Measurements from ENCODE around the gene RBMS1.
A peak's percentile ranks its signal among the peaks of the same experiment; 100 is the strongest.

Gene RBMS1

DNA sequence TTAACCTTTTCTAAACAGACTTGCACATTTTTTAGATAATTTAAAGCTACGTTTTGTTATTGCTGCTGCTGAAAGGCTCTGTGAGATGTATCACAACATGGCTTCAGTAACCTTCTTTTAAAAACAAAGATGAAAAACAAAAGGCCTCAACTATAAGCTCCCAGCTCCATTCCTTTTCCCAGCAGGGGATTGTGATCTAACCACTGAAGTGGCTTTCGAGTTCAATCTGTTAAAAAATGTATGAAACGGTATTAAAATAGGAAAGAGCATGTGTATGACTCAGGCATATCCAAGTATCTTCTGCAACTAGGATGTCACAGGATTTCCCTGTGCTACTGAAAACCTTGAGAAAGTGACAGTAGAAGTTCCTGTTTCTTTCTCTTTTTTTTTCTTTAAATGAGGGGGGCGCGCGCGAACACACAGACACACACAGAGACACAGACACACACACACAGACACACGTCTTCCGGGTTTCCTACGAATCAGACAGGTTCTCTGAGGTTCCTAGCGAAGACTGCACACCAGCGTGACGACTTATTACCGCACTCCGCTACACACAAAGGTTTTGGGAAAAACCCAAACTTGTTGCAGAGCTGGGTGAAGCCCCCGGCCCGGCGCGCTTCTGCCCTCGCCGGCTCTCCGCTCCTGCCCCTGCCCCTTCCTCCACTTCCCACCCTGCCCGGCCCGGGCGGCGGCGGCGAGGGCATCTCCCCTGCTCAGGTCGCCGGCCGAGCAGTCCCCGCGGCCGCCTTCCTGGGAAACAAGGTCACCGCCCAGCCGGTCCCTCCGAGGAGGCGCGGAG lies 86.8 kb downstream of the RBMS1 start:
- DNase-seq, result peak; percentile 79

DNA sequence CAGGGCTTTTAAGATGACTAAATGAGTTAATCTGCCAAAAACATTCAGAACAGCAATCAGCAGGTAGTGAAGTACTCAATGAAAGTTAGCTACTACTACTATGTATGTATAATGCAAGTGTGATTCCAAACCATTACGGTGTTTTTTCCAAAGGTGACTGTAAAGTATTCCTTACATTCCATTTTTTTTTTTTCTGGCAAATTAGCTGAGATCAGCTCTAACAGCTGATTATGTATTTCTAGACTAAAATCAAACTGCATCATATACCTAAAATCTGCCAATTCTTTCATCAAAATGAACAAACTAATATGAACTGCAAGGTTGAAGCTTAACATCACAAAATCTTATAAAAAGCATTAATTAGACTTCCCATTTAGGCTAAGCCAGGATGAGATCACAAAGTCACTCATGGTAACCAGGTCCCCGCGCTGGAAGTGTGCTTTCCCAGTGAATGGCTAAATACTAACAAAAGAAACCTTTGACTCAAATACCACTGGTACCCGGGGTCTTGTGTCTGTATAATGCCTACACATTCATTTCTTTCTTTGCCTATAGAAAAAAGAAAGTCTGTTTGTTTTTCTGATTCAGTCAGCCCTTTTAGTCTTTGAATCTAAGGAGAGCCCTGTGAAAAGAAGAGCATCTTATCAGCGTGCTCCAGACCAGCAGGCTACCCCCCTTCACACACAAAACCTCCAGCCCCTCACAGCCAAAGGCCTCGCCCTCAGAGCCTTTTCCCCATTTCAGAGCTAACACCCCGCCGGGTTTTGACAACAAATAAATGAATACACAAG lies 88.3 kb downstream of the RBMS1 start:
- no peak for DNase-seq

DNA sequence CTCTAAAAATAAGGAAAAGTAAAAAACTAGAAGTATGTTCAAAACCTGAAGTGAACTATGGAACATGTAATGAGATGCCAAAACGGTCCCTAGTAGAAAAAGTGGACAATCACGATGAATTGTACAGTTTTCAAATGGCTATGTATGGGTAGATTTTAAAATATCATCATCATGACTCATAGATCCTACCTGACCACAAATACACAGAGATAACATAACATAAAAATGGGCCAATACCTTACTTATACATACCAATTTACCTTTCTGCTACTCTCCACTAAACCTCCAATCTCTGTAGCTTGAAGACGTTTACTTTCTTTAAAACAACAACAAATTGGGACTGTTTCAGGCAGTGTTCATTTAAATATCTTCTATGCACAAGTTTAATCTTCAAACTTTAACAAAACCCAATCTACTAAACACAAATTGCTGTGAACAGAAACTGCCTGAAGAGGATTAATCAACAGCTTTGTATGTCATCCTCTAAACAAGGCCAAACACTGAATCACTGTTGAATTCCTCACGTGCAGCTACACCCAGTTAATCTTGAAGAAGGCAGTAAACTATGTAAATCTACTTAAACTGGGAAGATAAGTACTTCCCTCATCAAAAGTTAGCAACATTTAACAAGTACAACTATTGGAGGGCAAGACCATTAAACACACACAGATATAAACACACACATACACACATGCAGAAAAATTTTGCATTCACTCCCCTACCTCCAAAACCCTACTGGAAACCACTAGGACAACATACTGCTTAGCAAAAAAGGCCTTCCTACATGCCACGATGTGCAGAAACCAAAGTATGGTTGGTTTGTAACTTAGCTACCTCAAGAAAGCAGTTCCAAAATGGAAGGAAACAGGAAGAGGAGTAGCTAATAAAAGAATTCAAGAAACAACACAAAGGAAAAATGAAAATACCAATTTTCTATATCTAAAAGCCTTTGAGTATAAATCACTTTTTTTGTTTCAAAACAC lies 90.3 kb downstream of the RBMS1 start:
- no peak for DNase-seq

DNA sequence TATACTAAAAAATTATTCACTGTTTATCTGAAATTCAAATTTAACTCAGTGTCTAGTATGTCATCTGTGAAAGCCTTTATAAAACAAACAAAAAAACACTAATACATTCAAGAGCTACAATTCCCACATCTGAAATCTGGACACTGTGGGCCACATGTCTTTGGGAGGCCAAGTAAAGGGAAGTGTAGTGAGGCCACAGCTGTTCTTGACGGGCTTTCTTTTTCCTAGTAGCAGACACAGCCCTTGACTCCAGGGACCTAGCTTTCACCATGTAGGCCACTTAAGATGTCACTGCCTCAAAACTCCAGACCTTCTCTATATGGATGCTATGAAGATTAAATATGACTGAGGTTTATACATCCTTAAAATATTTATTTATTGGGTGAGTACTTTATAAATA lies 91.1 kb downstream of the RBMS1 start:
- DNase-seq, result no peak

DNA sequence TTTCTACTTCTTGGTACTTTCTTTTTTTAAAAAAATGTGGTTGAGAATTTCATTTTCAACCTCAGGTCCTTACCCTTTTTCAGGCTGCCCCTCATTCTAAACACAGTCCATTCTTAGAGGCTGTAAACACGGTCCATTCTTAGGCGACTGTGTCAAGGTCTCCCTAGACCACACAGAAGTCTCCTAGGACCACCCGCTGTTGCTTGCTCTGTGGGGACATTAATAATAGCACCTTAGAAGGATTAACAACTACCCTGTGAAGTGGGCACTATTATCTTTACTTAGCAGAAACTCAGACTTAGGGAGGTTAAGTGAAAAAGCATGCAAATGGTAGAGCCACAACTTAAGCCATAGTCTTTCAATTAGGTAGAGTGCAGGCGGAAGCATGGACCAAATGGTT lies 91.7 kb downstream of the RBMS1 start:
- DNase-seq, result no peak

DNA sequence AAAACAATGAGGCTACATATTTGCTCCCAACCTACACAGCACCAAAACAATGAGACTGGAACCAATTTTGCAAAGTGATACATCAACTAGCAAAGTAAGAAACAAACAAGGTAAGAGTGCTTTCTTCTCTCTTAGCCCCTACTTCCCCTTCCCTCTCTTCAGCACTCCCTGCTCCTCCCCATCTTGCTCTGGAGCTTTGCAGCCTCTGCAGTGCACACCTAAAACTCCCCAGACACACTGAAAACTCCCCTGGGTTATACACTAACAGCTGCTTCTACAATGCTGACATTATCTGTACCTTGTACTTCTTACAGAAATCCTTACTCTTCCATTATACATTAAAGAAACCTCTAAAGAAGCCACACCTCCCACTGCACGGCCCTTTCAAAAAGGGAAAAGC lies 93.7 kb downstream of the RBMS1 start:
- no peak for DNase-seq

DNA sequence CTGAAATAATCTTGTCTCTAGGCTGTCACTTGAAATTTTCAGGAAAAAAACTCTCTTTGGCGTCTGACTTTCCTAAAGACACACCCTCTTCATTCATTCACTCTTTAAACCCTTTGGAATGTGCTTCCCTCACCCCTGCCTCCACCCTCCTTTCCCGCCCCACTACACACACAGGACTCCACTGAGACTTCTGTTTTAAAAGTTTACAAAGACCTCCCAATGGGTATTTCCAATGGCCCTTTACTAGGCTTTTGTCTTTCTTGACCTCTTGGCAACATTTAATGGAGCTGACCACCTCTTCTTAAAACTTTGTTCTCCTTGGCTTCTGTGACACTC lies 96.1 kb downstream of the RBMS1 start:
- DNase-seq, result no peak

DNA sequence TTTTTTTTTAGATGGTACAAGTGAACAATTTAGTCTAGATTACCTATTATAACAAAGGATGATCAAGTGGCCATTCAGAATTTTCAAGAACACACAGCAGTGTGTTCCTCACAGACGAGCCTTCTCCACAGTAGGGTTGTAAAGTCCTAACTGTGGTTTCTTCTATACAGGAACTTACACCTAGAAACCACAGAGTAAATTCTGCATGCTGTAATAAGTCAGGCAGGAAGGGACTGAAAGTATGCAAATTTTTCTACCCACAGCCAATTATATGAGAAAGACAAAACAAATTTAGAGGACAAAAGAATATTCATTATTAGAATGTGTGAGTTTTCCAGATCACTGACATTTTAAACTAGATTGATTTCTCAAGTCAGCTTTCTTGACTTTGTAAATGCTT lies 99.5 kb downstream of the RBMS1 start:
- DNase-seq, result peak; percentile 37

DNA sequence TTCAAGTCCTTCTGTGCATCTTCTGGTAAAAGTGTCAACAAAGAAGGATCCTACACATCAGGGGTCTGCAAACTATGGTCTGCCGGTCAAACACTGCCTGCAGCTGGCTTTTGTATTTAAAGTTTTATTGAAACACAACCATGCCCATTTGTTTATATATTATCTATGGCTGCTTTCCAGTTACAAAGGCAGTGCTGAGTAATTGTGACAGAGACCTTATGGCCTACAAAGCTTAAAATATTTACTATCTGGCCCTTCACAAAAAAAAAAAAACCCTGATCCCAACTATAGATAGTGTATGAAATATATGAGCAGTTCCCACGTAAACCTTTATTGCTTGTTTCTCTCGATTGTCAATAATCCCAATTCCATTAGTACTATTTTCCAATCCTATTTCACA lies 101.4 kb downstream of the RBMS1 start:
- DNase-seq, result no peak

DNA sequence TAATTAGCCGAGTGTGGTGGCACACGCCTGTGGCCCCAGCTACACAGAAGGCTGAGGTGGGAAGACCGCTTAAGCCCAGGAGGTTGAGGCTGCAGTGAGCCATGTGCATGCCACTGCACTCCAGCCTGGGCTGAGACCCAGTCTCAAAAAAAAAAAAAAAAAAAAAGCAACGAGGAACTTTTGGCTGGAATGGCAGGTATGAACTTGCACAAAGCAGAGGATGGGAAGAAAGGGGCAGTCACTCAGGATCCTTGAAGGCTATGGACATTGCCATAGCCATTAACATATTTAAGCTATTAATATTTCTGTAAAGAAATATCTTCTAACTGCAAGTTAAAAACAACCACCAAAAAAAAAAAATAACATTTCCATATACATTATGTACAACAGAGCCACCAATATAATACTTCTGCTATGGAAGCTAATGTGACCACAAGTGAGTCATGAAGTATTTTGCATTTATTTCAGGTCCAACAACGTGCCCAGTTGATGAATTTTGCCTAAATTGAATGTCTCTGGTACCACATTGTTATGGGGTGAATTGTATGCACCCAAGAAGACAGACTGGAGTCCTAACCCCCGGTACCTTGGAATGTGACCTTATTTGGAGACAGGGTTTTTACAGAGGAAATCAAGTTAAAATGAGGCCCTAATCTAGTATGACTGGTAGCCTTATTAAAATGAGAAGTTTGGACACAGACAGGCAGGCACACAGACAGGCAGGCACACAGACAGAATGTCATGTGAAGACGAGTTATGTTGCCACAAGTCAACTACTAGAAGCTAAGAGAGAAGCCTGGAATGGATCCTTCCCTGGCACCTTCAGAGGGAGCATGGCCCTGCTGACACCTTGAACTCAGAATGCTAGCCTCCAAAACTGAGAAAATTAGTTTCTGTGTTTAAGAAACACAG lies 102.8 kb downstream of the RBMS1 start:
- DNase-seq, result no peak

DNA sequence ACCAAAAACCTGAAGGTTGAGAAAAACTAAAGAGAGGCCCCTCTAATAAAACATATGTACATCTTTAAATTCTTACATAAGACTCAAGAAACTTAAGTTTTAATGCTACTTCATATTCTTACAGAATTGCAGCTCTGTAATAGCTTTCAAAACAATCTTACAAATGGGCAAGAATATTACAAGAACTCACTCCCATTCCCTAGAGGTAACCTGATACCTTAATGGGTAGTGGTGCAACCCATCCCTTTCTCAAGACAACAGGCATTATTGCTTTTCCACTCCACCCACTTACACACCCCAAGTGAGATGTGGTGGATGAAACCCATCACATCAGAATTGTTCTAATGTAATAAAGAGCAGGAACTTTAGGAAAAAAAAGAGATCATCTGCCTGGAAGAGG lies 103.7 kb downstream of the RBMS1 start:
- DNase-seq, result no peak

DNA sequence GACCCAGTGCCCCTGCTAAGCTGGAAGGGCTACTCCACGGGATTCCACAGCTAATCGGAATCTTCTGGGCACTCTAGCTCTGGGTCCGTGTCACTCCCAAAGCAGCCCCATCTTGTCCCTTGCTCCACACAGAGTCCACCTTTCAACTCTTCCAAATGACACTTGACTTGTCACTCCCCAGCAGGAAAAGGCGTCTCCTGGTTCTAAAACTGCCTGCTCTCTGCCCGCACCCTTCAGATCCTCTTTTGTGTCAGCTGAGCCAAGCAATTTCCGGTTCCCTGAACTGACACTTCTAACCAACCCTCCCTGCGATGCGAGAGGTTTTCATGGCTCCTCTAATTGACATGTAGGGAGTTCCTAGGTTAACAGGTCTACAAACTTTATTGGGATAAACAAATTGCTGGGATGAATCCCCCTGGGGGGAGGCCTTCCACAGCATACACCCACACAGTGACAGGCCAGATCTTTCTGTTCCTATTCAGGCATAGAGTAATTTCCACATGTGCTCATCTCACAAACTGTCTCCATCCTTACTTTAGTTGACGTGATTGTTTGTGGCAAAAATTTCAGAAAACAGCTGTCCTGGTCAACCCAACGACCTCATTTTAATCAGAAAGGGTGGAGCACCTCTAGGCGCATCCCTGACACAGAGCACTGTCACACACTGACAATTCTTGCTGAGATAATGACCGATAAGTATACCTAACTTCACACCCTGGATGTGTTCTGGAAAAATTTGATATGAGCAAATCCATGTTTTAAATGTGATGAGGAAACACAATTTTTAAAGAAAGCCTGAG lies 104.9 kb downstream of the RBMS1 start:
- peak; percentile 63 for DNase-seq

DNA sequence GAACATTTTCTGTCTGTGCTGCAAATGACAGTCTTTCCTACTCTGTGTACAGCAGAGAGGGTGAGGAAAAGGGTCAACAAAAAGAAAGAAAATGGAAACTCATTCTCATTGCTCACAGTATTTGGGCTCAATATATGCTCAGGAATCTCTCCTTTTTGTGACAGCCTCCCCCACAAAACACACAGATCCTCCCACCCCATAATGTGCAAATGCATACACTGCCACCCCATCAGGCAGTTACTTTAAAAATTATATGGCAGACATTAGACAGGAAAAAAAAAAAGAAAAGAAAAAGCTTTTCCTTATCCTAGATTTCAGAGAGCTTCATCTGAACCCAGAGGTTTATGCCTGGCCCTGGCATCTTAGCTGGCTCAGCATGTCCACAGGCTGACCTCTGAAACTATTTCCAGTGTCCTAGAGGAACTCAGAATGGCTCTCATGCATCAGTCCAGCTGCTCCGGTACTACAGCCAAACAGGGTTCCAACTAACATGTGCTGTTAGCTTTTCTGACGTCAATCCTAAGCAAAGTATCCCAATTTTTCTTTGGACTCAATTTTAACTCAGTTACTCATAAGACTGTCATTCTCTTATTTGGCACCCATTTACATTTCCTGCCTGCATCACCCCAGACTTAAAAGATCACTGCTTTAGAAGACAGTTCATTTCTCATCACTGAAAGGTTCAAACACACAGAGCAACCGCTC lies 105.9 kb downstream of the RBMS1 start:
- no peak for DNase-seq

DNA sequence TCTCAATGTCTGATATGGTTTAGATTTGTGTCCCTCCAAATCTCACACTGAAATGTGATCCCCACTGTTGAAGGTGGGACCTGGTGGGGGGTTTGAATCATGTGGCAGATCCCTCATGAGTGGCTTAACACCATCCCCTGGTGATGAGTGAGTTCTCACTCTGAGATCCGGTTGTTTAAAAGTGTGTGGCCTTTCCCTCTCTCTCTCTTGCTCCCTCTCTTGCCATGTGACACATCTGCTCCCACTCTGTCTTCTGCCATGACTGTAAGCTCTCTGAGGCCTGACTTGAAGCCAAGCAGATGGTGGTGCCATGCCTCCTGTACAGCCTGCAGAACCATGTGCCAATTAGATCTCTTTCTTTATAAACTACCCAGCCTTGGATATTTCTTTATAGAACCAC lies 108.8 kb downstream of the RBMS1 start:
- DNase-seq, result no peak

DNA sequence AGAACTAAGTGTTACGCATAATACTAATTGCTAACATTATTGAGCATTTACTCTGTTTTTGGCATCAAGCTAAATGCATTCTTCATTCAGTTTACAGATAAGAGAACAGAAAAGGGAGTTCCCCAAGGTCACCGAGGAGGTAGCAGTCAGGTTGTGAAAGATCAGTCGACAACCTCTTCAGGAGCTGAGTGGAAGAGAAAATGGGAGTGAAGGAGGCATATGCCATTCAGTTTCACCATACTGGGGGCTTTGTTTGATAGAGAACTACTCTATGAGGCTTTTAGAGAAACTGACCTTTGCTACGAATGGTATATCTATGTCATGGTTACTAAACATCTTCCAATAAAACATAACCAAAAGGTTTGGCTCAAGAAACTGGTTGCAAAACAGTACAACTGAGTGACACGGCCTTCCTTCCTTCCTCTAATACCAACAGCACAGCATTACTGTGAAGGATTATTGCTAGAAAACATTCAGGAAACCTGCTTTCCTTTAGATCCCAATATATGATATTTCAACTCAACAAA lies 112.1 kb downstream of the RBMS1 start:
- DNase-seq, result no peak

DNA sequence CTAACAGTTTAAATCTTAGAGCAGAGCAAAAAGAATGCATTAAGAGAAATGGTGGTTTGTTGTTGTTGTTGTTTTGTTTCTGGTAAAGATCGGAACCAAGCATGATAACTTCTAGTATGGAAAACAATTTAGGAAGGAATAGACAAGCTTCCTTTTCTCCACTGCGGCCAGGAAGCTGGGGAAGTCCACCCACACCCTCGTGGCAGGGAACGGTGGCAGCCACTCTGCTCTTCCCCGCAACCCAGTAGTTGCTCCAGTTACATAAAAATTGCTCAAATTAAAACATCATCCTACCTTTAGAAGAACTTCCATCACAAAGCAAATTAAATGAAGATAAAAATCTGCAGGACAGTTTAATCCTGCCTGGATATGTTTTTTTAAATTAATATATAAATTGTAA lies 113.0 kb downstream of the RBMS1 start:
- no peak for DNase-seq

DNA sequence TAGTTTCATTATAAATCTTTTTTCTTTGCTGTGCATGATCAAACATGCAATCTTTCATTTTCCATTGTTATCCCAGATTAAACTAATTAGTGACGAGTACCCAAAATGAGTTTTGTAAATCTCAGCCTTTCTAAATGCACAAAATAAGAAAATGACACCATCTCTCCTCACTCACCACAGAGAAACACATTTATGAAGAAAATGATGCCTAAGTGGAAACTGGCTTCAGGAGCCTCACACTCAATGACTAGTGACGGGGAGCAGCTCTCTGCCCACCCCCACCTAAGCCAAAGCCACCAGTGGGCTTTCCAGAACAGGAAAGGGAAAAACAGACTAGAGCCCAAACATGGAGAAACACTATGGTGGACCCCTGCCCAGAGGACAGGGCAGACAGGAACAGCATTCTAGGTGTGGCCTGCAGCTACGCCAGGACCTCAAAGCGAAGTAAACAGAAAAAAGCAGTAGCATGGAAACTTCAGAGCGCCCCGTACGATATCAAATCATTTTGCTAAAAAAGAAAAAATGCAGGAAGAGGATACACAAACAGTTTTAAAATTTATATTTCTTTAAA lies 113.5 kb downstream of the RBMS1 start:
- DNase-seq, result no peak

DNA sequence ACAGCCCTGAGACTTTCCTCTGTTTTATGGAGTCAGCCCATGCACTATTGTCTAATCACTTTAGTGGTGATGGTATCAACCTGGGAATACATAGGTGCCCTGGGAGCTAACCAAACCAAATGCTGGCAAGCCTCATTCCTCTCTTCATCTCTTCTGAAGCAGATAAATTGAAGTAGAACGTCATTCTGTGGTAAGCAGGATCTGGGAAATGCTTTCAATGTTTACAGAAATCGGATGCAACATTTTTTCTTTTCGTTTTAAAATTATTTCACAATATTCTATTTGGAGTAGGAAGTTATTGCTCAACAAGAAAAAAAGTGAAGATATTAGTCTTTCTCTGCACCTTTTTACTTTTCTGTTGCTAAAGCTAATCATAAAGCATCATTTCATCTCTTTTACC lies 114.2 kb downstream of the RBMS1 start:
- DNase-seq, result no peak

DNA sequence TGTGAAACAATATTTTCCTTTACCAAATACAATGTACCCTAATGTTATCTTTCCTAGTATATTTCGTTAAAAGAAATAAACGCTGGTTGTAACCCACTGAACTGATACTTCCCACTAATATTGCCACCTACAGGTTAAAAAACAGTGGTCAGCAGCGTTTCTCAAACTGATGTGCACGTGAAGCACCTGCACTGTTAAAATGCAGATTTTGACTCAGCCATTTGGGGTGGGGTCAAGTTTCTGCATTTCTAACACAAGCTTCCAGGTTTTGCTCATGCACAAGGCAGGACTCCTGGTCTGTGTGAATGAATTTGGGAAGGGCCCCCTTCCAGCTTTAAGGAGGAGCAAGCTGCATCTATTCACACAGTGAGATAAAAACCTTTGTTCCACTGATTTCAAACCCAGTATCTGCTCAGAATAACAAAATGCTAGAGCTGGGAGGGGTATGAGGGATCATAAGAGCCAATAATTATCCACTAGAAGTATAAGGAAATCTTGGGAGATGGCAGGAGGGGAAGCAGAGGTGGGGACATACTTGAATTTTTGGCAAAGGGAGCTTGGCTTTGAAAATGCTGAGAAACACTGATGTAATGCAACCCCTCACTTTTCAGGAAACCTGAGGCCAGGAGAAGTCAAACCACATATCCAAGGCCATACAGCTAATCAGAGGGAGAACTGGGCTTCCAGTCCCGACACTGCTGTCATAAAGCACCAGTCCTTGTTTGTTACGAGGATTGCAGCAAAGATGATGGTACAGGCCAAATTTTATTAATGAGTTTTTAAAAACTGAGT lies 116.2 kb downstream of the RBMS1 start:
- DNase-seq, result no peak
